NCI-H82 treated with DMSO at 0.1 percent for 48 hours (cell line): Measurements from ENCODE around the gene MAGI1.
"Not testable (repeated sequence)": the region's sequence is repeated elsewhere in the genome, so short reads cannot be mapped to it uniquely, and the experiment has no call there.

ENCODE experiments used
- DNase-seq: peaks from one replicate; lab custom pipeline; 2025; ENCODE audit not compliant: unreplicated experiment; lab: John Stamatoyannopoulos, UW

MAGI1 gene

DNA sequence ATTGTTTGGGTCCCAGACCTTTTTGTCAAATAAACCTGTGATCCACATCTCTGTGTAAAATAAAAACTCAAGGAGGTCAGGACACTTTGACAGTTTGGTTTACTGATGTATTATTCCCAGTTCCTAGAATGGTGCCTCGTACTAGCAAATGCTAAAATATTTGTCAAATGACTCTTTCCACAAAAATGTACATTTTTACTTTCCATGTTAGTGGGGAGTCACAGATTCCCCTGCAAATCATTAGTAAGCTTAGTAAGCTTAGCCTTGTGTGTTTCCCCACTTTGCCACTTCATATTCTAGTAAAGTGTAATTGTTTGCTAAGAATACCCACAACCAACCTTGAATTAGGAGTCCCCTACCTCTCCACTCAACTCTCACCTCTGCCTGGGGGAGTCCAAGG is 2.4 kb upstream of the MAGI1 start:
- DNase-seq = no peak

DNA sequence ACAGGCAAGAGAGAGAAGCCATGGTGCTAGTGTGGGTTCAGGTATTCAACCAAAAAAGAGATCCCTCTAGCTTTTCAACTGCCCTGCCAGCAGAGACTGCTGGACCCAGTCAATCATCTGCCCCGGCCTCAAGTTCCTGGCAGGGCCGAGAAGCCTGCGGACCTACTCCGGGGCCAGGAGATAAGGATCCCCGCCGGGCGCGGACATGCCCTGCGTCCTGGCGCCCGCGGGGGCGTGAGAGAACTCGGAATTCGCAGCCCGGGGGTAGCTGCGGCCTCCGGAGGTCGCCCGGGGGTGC is 821 bp upstream of the MAGI1 start:
- DNase-seq = no peak

DNA sequence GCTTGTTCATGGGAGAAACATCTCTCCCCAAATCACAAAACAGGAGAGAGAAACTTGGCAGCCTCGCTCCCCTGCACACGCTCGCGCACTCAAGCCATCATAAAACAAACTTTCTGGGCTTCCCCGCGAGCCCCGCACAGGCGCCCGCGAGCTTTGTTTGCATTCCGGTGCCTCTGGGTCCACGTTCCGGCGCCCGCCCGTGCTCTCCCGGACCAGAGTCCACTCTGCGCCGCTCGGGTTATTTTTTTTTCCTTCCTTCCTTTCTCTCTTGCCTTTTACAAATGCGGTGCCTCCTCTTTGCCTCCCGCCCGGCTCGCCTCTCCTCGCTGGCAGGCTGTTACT is 363 bp downstream of the MAGI1 start:
- no peak for DNase-seq

DNA sequence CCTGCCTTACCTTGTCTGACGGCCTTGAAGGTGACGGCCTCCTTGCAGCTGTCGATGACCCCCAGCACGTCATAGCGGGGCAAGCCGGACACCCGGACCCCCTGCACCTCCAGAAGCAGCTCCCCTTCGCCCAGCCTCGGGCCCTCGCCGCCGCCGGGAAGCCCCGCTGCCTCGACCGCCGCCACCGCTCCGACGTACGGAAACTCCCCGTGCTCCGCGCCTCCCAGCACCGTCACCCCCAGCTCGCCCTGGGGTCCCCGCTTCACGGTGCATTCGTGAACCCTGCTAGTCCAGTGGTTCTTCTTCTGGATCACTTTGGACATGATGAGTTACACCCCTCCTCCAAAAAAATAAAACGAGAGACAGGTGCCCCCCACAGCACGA is 740 bp downstream of the MAGI1 start:
- no peak for DNase-seq

DNA sequence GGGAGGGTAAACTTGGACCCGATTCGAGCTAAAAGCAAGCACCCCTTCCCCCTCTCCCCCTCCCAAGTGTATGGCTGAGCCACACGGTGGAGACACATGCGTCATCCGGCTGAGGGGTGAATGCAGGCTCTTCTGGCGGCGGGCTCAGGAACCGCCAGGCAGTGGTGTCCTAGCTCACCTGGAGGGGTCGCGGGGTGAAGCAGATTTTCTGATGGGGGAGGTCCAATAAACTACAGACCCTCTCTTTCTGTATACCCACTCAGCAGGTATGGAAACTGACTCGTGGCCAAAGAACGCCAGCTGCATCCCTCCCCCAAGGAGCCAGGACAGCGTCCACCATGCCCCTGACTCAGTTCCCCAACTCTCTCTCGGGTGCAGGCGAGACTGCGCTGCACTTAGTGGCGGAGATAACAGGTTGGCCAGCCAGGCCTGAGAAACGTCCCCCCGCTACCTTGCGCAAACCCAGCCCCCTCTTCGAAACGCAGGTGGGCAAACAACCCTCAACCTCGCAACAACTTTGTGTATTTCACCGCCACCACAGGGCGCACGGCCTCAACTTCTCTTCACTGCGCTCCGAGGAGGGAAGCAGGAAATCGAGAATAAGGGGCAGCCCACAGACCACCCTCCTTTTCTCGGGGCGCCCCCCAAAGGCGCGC is 1.3 kb downstream of the MAGI1 start:
- no peak for DNase-seq

DNA sequence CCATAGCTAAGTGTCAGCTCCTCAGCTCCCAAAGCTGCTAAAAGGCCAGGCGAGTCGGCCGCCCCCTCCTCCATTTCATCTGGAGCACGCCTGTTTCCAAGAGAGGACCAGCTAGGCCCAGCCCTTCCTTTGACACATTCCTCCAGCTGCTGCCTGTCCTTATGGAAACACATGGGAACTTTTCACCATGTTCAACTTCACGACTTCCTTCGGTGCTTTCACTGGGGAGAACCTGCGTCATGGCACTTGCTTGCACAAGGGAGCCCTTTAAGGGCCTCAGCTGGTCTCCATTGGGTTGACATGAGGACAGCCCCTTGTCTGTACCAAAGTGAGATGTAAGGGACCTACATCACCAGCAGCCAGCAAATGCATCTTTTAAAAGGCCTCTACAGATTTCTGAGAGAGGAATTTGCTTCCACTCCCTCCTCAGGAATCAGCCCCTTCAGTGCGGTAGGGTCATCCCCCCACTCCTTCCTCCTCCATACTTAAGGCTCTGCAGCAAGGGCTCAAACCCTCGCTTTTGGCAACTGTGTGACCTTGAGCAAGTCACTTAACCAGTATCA is 2.1 kb downstream of the MAGI1 start:
- DNase-seq = no peak

DNA sequence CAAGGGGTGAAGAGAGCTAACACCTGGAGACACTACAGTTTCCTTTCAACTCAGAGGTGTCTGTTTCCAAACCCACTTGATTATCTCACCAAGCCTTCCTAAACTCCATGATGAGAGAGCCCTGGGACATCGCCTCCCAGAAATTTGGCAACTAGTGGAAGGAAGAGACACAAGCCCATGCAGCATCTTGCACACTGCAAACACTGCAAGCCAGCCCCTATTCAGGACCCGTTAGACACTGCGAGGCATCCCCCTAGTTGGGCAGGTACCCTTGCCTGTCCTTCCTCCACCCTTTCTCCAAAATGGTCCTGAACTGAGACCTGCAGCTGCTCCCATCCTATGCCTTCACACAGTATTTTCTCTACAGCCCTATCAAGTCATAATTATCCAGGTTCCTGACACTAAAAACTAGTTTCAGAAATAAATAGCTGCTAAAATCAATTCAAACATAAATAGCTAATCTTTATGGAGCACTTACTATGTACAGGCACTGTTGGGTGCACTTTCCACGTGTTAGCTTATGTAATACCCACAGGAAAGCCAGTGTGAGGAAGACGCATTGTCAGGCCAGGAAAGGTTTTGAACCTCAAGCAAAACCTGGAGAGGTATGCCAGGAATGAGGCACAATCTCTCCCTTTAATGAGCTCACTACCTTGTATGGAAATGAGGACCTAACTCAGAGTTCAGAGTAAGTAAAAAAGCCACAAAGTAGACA is 2.8 kb downstream of the MAGI1 start:
- DNase-seq = no peak

DNA sequence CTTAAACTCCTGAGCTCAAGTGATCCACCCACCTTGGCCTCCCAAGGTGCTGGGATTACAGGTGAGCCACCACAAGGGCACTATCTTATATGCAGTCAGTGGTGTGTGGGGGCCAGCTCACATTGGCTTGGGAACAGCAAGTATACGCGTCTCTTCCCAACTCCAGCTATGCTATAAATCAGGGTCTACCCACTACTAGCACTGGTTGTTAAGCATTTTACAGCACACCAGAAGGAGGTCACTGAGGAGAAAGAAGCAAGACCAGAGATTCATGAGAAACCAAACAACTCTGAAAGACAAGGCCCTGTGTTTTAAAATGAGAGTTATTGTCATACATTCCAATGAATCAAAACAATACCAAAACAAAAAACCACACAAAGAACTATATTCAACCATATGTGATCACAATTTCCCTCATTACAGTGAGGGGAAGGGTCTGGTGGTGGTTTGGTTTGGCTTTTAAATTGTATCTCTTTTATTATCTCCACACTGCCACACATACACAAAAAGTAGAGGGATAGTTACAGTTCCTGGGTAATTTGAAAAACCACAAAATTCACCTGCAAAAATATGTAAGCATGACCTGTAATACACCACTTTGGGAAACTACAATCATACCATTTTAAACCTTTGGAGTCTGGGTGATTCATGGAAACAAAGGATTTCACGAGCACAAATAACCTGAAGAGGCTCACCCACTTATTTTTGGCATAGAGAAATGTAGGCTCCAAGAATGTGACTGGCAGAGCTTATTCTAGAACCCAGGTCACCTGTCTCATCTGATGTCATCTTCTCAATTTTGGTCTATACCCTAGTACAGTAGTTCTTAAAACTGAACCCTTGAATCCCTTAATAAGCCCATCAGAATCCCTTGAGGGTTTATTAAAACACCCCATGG is 5.2 kb downstream of the MAGI1 start:
- DNase-seq = no peak

DNA sequence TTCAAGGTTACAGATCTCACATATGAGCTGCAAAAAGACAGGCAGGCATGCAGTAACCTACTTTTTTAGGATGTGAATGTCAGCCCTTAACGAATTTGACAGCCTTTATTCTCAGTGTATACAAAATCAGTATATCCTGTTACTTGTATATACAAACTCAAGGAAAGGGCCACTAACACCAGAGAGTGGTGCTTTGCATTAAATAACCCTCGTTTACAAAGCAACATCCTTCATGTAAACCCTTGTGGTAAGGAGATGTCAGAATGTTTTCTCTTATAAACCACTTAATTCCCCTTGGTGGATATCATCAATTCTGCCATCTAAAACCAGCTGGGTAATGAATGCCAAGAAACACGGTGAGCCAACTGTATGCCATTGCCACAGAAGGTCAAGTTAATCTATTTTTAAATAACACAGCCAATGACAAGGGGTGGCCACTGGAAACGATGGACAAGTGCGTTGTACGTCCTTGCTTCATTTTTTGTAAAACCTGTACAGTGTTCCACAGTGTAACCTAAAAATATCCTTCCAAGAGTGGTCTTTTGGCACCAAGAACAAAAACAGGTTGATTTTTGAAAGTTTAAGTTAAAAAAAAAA is 7.5 kb downstream of the MAGI1 start:
- DNase-seq = no peak

DNA sequence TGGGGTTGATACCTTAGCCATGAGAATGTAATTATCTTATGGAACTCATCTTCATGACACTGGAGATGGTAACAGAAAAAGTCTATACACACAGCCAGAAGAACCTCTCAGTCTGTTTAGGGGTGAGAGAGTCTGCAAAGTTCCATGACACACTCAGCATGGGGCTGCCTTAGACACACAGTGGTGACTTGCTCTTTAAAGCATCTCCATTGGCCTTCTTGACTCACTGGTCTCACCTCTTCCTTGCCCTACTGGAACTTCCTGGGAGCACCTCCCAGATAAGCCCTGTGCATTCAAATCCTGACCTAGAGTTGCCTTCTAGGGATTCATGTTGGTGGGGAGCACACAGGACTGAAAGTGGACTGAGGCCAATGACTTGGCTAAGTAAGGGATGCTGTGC is 9.3 kb downstream of the MAGI1 start:
- DNase-seq = no peak

DNA sequence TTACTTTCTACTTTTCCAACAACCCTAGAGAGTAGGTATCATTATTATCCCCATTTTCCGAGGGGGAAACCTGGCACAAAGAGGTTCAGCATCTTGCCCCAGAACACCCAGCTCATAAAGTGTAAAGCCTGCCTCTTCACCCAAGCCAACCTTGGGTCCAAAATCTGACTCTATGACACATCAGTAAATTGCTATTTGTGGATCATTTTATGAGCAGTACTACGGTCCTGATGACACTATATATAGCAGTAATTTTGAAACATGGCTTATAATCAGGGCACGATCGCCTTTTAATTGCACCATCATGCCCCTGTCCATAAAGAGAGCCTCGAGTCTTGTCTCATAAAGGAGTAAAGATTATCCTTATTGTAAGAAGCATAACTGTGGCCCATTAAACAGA is 9.7 kb downstream of the MAGI1 start:
- DNase-seq = no peak

DNA sequence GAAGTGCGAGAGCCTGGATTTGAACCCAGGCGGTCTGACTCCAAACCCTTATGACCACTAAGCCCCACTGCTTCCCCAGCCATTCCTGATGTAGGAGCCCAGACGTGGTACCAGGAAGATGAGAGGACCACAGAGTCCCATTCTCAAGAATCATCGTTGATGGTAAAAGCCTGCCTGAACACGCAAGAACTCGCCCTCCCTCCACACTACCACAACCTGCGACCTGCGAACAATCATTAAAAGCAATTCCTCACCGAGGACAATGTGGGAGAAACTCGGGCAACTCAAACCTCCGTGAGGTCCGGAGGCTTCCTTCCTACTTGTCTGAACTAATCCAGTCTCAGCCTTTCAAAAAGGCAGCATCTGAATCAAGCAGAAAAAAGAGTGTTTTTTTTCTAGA is 10.3 kb downstream of the MAGI1 start:
- DNase-seq = no peak

DNA sequence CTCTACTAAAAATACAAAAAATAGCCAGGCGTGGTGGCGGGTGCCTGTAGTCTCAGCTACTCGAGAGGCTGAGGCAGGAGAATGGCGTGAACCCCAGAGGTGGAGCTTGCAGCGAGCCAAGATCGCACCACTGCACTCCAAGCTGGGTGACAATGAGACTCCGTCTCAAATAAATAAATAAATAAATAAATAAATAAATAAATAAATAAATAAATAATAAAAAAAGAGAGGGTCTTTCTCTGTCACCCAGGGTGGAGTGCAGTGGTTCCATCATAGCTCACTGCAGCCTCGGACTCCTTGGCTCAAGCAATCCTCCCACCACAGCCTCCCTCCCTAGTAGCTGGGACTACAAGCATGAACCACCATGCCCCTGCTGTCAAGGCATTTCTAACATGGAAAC is 11.6 kb downstream of the MAGI1 start:
- not testable (repeated sequence) for DNase-seq

DNA sequence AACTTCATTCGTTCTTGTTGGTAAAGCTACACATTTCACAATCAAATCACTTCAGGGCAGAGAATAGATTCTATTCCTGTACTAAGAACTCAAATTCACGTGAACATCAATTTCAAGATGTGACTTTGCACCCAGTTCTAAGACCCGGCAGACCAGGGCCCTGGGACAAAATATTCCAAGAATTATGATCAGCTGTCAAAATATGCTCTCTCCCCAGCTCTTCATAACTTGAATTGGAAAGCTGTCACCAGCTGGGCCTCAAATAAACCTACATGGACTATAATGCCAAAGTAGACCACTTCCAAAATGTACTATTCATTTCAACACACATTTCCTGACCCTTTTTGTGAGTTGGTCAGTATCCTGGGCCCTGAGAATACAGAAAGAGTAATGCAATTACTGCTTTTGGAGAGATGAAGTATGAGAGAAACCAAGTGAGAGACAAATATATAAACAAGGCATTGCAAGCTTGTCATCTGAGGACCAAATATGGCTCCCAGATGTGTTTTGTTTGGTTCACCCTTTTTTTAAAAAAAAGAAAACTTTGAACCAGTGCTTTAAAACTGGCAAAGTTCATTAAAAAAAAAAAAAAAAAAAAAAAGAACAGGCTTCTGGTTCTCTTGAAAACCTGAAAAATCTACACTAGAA is 14.9 kb downstream of the MAGI1 start:
- no peak for DNase-seq

DNA sequence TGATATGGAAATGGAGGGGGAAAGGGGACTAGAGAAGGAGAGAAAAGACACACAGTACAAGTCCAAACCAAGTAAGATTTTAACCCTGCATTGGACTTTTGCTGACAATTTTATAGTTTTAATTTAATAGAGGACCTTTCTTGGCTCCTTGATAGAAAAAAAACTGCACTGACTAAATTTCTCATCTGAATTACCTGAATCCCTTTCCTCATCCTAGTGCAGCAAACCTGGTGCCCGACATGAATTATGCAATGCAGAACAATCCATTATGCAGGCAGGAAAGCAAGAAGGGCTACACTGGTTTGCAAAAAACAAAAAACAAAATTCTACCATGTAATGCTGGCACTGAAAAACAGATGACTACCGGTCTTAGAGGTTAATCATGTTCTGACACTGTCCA is 15.5 kb downstream of the MAGI1 start:
- no peak for DNase-seq

DNA sequence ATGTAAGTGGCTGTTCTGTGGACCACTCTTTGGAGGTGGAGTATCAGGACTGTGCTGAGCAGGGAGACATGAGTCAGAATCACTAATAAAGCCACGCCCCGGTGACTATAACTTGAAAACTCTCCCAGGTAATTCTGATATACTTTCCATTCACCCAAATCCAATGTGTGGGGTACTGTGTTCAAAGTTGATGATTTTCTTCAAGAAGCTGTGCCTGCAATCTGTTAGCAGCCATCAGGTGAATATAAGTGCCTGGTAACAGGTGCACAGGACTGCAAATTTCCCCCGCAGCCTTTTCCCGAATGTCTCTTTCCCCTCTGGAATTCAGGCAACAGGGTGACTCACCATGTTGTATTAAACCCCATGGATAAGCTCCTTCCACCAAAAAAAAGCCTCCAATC is 17.0 kb downstream of the MAGI1 start:
- DNase-seq = no peak

DNA sequence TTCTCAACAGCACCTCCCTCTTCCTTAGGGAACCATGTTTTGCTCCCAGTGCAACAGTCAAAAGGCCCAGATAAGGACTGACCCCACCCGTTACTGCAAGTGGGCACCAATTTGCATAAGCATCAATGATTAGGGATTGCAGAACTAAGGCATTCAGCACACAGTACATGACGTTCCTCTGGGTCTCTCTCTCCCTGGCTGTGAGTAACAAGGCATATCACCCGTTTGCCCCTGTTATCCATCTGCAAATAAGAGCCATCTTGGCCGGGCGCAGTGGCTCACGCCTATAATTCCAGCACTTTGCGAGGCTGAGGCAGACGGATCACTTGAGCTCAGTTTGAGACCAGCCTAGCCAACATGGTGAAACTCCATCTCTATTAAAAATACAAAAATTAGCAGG is 18.8 kb downstream of the MAGI1 start:
- no peak for DNase-seq

DNA sequence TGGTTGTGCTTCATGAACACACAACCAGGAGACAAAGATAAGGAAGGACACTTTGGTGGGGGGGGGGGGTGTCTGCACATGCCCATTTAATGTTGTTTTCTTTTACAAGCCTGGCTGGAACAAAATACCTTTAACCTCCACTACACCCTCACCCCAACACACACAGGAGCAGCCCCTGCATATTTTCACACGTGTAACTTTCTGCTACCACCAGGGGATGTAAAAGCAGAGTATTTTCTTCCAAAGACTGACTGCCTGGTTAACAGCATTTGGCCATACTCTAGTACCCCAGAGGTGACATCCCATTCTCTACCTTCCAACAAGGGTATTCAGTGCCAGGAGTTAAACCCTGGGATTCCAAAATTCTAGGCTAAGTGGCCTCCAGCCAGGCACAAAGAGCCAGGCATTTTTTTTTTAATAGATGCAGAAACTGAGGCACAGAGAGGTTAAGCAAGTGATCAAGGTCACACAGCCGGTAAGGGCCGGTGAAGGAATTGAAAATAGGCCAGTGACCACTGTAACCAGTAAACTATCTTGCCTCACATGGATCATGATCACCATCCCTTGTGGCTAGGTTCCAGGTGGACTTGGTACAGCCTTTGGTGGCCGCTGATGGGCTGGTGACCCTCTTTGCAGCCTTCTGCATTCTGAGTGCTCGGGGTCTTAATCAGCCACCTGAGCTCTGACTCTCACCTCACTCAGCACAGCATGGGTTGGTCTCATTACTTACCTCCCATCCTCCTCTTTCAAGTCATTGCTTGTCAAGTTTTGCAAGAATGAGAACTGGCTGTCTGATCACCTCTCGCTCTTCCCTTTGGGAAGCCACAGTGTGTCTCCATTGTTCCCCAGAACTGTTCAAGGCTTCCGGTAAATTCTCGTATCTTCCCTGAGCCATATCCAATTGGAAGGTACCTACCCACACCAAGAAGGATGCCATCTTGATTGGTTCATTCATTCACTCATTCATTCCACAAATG is 20.4 kb downstream of the MAGI1 start:
- DNase-seq = no peak

DNA sequence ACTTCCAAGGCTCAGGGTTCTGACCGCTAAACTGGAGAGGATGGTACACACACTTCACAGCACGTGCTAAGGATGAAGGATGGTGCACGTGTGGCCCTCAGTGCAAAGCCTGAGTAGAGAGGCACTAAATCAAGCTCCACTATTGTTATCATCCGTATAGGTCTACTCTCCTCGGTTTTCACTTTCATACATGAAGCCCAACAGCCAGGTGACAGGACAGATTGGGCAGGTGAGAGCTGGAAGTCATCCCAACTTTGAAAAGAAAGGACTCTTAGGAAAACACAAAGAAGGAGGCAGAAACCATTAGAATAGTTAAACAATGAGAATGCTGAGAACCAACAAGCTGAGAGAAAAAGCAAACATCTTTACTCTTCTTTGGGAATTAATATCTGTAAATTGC is 21.1 kb downstream of the MAGI1 start:
- DNase-seq = no peak

DNA sequence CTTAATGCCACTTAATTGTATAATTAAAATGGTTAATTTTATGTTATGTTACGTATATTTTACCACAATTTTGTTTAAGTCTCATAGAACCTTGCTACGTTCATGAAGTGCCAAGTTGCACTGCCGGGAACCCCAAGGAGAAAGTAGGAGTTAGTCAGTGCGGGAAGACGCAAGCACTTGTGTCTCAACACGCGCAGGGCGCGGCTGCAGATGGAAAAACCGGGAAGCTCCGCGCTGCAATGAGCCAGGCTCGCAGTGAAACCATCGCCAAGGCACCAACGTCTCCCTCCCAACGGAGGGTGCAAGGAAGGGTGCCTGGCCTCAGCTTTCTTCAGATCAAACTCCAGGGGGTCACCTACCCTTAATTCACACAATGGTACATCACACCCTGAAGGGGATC is 21.6 kb downstream of the MAGI1 start:
- DNase-seq = no peak
